GM12878 (cell line): ENCODE results near the gene ASF1B. TPM values are rescaled to one million over a fixed set of nuclear protein-coding genes. Genes with fewer than 3 reads are reported as not detected.

Experiments
- ATAC-seq: fragments of 200-7000 bp; cut with Tn5 transposase; 3 replicates; pipeline ENCODE4 v1.9.1; 2020; ENCODE audit warnings: mild to moderate bottlenecking, moderate library complexity
- BruUV-seq: library from RNA; stranded (reverse); fragments of 400-500 nt; replicated peaks from 2 replicates; lab custom pipeline; 2021; lab: Mats Ljungman, UMichigan
- CTCF ChIA-PET: fragments of 300-600 bp; sonication (Branson Sonifier 250); formaldehyde crosslinking; extraction: SDS; loops from one replicate; lab custom pipeline; 2021; ENCODE audit warnings: inconsistent platforms; lab: Yijun Ruan, JAX
- POLR2A ChIA-PET: fragments of 350-600 bp; formaldehyde crosslinking; extraction: SDS; loops from one replicate; lab custom pipeline; 2021; ENCODE audit warnings: inconsistent platforms; lab: Charles Lee
- RAD21 ChIA-PET: fragments of 300-600 bp; sonication (Branson Sonifier 250); formaldehyde crosslinking; loops from one replicate; lab custom pipeline; 2023; ENCODE audit warnings: antibody characterized with exemption; ENCODE audit not compliant: unreplicated experiment; lab: Charles Lee
- SMC1A ChIA-PET: fragments of 300-600 bp; sonication (Branson Sonifier 250); formaldehyde crosslinking; loops from one replicate; lab custom pipeline; 2023; ENCODE audit not compliant: unreplicated experiment, uncharacterized antibody; lab: Charles Lee
- DNase-seq: peaks from one replicate; pipeline ENCODE4 v3.0.0-alpha.2; 2011; ENCODE audit warnings: low read depth, low spot score
- FAIRE-seq: peaks from 3 replicates; lab custom pipeline; 2011; peaks lifted over from hg19 to GRCh38; lab: Jason Lieb, UNC
- H2AFZ ChIP-seq: 2 replicates; pipeline ENCODE4 v1.6.0; 2011; ENCODE audit warnings: low read depth, low read length, control low read depth; ENCODE audit not compliant: control insufficient read depth
- H3K27ac ChIP-seq: 2 replicates; pipeline ENCODE4 v1.5.1; 2011; ENCODE audit warnings: control low read depth; ENCODE audit not compliant: control insufficient read depth, insufficient read depth
- H3K27me3 ChIP-seq, 2 experiments: replicated peaks in 1 of 2; 2 replicates each; pipeline versions ENCODE4 v1.6.0 to v1.6.1; 2011; ENCODE audit warnings: low read length in 1 of 2; ENCODE audit not compliant: control insufficient read depth in 2 of 2, insufficient read depth in 2 of 2
- H3K36me3 ChIP-seq, 2 experiments: 2 replicates each; pipeline ENCODE4 v1.5.1; 2011; ENCODE audit warnings: low read length in 1 of 2; ENCODE audit not compliant: control insufficient read depth in 2 of 2, insufficient read depth in 2 of 2
- H3K4me1 ChIP-seq: 2 replicates; pipeline ENCODE4 v1.6.1; 2011; ENCODE audit warnings: mild to moderate bottlenecking, low read length, moderate library complexity, mixed read lengths; ENCODE audit not compliant: control insufficient read depth, insufficient read depth
- H3K4me2 ChIP-seq: 2 replicates; pipeline ENCODE4 v1.6.0; 2011; ENCODE audit warnings: control low read depth; ENCODE audit not compliant: control insufficient read depth, insufficient read depth
- H3K4me3 ChIP-seq: fragments of 200-600 bp; sonication (generic); 2 replicates; pipeline ENCODE4 v1.5.1; 2016
- H3K79me2 ChIP-seq: 2 replicates; pipeline ENCODE4 v1.6.0; 2011; ENCODE audit warnings: low read length; ENCODE audit not compliant: control insufficient read depth, insufficient read depth
- H3K9ac ChIP-seq: 2 replicates; pipeline ENCODE4 v1.8.0; 2011; ENCODE audit warnings: low read length, control low read depth, mixed read lengths; ENCODE audit not compliant: control insufficient read depth, insufficient read depth
- H3K9me3 ChIP-seq: replicated peaks from 3 replicates; pipeline ENCODE4 v1.5.1; 2011; ENCODE audit warnings: mild to moderate bottlenecking, low read length; ENCODE audit not compliant: control insufficient read depth, insufficient read depth
- H4K20me1 ChIP-seq: 2 replicates; pipeline ENCODE4 v1.6.0; 2011; ENCODE audit not compliant: control insufficient read depth, insufficient read depth
- ATF3 ChIP-seq: IDR thresholded peaks from 2 replicates; pipeline ENCODE4 v1.6.1; 2011; ENCODE audit warnings: low read depth, mild to moderate bottlenecking, low read length, moderate library complexity, borderline replicate concordance; ENCODE audit errors: extremely low read depth
- BCL3 ChIP-seq: IDR thresholded peaks from 2 replicates; pipeline ENCODE4 v1.6.1; 2011; ENCODE audit warnings: borderline replicate concordance, low read depth, mild to moderate bottlenecking, moderate library complexity, low read length; ENCODE audit not compliant: insufficient read depth, poor library complexity, severe bottlenecking
- CBX5 ChIP-seq: sonication (generic); IDR thresholded peaks from 2 replicates; pipeline ENCODE4 v1.6.1; 2016; ENCODE audit warnings: low read depth, moderate library complexity, mild to moderate bottlenecking, inconsistent platforms
- E4F1 ChIP-seq: fragments of 450-650 bp; IDR thresholded peaks from 2 replicates; pipeline ENCODE4 v1.6.1; 2018; ENCODE audit warnings: borderline replicate concordance, mild to moderate bottlenecking; ENCODE audit not compliant: partially characterized antibody
- PML ChIP-seq: IDR thresholded peaks from 2 replicates; pipeline ENCODE4 v1.6.1; 2012; ENCODE audit warnings: low read length, inconsistent platforms
- POLR2A ChIP-seq: IDR thresholded peaks from 2 replicates; pipeline ENCODE4 v1.6.1; 2011; ENCODE audit warnings: low read depth, mild to moderate bottlenecking, low read length
- SMAD1 ChIP-seq: fragments of 450-650 bp; IDR thresholded peaks from 2 replicates; pipeline ENCODE4 v1.6.1; 2018; ENCODE audit warnings: mild to moderate bottlenecking, low read depth; ENCODE audit not compliant: partially characterized antibody
- SUPT20H ChIP-seq: IDR thresholded peaks from 2 replicates; pipeline ENCODE4 v1.6.1; 2011; ENCODE audit warnings: low read depth, mild to moderate bottlenecking, low read length, moderate library complexity, borderline replicate concordance; ENCODE audit not compliant: control insufficient read depth
- TARDBP ChIP-seq: IDR thresholded peaks from 2 replicates; pipeline ENCODE4 v1.6.1; 2016; ENCODE audit warnings: borderline replicate concordance
- TCF7 ChIP-seq: IDR thresholded peaks from 2 replicates; pipeline ENCODE4 v1.6.1; 2014; ENCODE audit warnings: antibody characterized with exemption, borderline replicate concordance
- WGBS: methylation state at CpG from one replicate; pipeline ENCODE4 v1.1.6; 2016; ENCODE audit warnings: low lambda C conversion rate; ENCODE audit not compliant: insufficient replicate concordance, insufficient coverage; ENCODE audit errors: missing lambda C conversion rate; 5-methylcytosine and 5-hydroxymethylcytosine counted together
- in situ Hi-C: fragments of 300-500 bp; cut with MboI; formaldehyde crosslinking; loops from 9 replicates; pipeline ENCODE4 v1.14.3; 2018; ENCODE audit warnings: mixed read lengths
- intact Hi-C: fragments of 100-400 bp; cut with micrococcal nuclease; formaldehyde crosslinking; loops from one replicate; pipeline ENCODE4 v1.14.2; 2022; ENCODE audit not compliant: unreplicated experiment
- polyA plus RNA-seq, 11 experiments: library from polyadenylated mRNA; depleted of rRNA in 4 of 11; unstranded in 6 of 11; stranded (reverse) in 5 of 11; fragments of >200 nt; fragmentation: Nextera tagmentation in 4 of 11; fragmentation: Illumina TruSeq in 1 of 11; extraction: Ambion mirVana in 4 of 11; extraction: Trizol in 1 of 11; gene quantifications; 1 replicate in 1 of 11; 2 replicates in 10 of 11; pipeline versions ENCODE4 v1.2.1 to v1.2.3, GENCODE V29; 2011 to 2016; ENCODE audit warnings: inconsistent platforms in 2 of 11, missing spikeins in 2 of 11, low read depth in 1 of 11
- total RNA-seq, 4 experiments: library from RNA; depleted of rRNA in 3 of 4; stranded (reverse); fragments of >200 nt in 3 of 4; fragmentation: Illumina TruSeq in 1 of 4; extraction: Trizol in 1 of 4; gene quantifications; 2 replicates each; pipeline versions ENCODE4 v1.2.1 to v1.2.3, GENCODE V29; 2013 to 2021

ASF1B gene
- total and polyA plus RNA-seq, 10 of the 15 experiments (the other 5 are each of a cell fraction or from before 2014, with no cell fraction given): 10.4 to 217 (median 90.2) TPM

- TF ChIP-seq BCL3 (no peak), POLR2A (no peak), TARDBP (no peak), PML (no peak), SUPT20H (no peak)
Observed at GRCh38 chr19:14086098-14086497, 50.3 kb downstream of the ASF1B start (continued).

- DNase-seq (no peak), FAIRE-seq (no peak), ATAC-seq (no peak)
- ChIA-PET RAD21 (no interaction called here), SMC1A (interaction anchor here (0.7 kb wide), 1 partner anchor 347 kb away, joined by 3 read pairs; no protein-coding TSS in a partner anchor), CTCF (interaction anchor here (0.6 to 1.7 kb wide), 2 partner anchors 29 to 51 kb away, joined by 3 to 7 read pairs; no protein-coding TSS in a partner anchor), POLR2A (no interaction called here)
- 96% methylated on average over 52 of the region's 54 CpGs for WGBS
- intact Hi-C loops: no loop called here
- in situ Hi-C loops: no loop called here
- H3K4me3 ChIP-seq: no peak within 1 kb of the TSS
- H3K27me3 ChIP-seq: no peaks in the 10 kb centered on the region
- peaks cover 3 to 5% of the 10 kb centered on the region in 2 experiments; a peak in 3 of 4 replicates for H3K36me3 ChIP-seq
- no peak within 1 kb of the TSS for H2AFZ ChIP-seq
- H4K20me1 ChIP-seq: no peaks in the 10 kb centered on the region
- no peak within 1 kb of the TSS for H3K27ac ChIP-seq
- H3K4me1 ChIP-seq: peaks cover 11% of the 10 kb centered on the region
- TF ChIP-seq TCF7: no peak
- no peak for TF ChIP-seq E4F1
- TF ChIP-seq SMAD1: no peak
- TF ChIP-seq ATF3: no peak
- TF ChIP-seq CBX5: no peak
- H3K9ac ChIP-seq: no peak within 1 kb of the TSS
- no TSS peak for BruUV-seq
- H3K9me3 ChIP-seq: no peaks in the 10 kb centered on the region
- no peak within 1 kb of the TSS for H3K4me2 ChIP-seq
- H3K79me2 ChIP-seq: peaks cover 14% of the 10 kb centered on the region
Observed at GRCh38 chr19:14085309-14085995, 50.9 kb downstream of the ASF1B start, which contains the start of gene C19orf67. TSS of gene C19orf67 (minus strand) at chr19:14085783. CDS start at chr19:14085627, 156 bp downstream.
